ENCODE data around the gene RHOT2.

RHOT2 gene

DNA sequence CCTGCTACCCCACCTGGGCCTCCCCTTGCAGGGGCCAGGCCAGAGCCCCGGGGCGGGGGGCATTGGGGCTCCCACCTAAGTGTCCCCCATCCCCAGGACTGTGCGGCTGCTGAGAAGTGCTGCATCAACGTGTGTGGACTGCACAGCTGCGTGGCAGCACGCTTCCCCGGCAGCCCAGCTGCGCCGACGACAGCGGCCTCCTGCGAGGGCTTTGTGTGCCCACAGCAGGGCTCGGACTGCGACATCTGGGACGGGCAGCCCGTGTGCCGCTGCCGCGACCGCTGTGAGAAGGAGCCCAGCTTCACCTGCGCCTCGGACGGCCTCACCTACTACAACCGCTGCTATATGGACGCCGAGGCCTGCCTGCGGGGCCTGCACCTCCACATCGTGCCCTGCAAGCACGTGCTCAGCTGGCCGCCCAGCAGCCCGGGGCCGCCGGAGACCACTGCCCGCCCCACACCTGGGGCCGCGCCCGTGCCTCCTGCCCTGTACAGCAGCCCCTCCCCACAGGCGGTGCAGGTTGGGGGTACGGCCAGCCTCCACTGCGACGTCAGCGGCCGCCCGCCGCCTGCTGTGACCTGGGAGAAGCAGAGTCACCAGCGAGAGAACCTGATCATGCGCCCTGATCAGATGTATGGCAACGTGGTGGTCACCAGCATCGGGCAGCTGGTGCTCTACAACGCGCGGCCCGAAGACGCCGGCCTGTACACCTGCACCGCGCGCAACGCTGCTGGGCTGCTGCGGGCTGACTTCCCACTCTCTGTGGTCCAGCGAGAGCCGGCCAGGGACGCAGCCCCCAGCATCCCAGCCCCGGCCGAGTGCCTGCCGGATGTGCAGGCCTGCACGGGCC, 35.2 kb upstream of the RHOT2 start:
- in situ Hi-C loops (cut with HindIII; ENCODE audit: low sequenced_read_pairs), result no loop called here

DNA sequence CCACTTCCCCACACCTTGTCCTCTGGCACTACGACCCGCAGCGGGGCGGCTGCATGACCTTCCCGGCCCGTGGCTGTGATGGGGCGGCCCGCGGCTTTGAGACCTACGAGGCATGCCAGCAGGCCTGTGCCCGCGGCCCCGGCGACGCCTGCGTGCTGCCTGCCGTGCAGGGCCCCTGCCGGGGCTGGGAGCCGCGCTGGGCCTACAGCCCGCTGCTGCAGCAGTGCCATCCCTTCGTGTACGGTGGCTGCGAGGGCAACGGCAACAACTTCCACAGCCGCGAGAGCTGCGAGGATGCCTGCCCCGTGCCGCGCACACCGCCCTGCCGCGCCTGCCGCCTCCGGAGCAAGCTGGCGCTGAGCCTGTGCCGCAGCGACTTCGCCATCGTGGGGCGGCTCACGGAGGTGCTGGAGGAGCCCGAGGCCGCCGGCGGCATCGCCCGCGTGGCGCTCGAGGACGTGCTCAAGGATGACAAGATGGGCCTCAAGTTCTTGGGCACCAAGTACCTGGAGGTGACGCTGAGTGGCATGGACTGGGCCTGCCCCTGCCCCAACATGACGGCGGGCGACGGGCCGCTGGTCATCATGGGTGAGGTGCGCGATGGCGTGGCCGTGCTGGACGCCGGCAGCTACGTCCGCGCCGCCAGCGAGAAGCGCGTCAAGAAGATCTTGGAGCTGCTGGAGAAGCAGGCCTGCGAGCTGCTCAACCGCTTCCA, 34.4 kb upstream of the RHOT2 start:
- in situ Hi-C loops (cut with HindIII; ENCODE audit: low sequenced_read_pairs), result no loop called here

GRCh38 chr16:634051-634670, 33.8 kb upstream of the RHOT2 start:
- in situ Hi-C loops (cut with HindIII; ENCODE audit: low sequenced_read_pairs), result no loop called here

GRCh38 chr16:634996-635395, 32.9 kb upstream of the RHOT2 start:
- in situ Hi-C loops (cut with HindIII; ENCODE audit: low sequenced_read_pairs), result no loop called here

- in situ Hi-C loops (cut with HindIII; ENCODE audit: low sequenced_read_pairs), result no loop called here
Observed at GRCh38 chr16:635573-636205, 32.2 kb upstream of the RHOT2 start.

DNA sequence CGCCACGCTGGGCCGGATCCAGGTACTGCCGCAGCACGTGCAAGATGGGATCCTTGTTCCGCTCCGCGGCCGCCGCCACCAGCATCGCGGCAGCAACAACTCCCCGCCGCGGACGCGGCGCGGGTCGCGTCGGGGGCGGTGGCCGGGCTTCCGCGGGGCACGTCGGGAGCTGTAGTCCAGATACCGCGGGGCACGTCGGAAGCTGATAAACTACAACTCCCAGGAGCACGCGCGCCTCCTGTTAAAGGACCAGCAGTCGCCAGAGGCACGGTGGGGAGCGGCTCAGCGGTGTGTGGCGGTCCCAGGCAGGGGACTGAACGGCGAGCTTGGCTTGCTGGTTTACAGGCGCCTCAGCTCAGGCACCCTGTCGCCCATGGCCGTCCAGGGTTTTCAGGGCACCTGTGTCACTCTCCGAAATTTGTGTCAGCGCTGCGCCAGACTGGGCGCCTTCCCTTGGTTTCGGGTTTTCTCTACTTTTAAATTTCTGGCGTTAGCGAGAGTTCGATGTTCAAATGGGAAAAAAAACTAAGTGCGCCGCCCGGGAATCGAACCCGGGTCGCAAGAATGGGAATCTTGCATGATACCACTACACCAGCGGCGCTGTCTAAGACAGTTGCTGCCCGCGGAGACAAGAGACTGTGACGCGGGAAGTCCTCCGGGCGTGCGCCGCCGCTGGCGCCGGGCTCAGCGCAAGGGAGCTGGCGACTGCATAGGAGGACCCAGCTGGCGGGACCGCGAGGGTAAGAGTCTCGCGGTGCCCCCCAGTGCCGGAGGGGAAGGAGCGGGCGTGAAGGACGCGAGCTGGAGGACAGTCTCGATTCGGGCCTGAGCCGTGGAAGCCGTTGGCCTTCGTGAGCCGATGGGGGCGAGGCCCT, 31.5 kb upstream of the RHOT2 start, which contains the start of gene METTL26:
Gene METTL26 (minus strand): TSS at position 100 of the 875 bp plus-strand sequence. CDS start 15 bp downstream, at position 85.
- in situ Hi-C loops (cut with HindIII; ENCODE audit: low sequenced_read_pairs), result no loop called here

GRCh38 chr16:637081-638018, 30.6 kb upstream of the RHOT2 start:
- in situ Hi-C loops (cut with HindIII; ENCODE audit: low sequenced_read_pairs), result no loop called here

DNA sequence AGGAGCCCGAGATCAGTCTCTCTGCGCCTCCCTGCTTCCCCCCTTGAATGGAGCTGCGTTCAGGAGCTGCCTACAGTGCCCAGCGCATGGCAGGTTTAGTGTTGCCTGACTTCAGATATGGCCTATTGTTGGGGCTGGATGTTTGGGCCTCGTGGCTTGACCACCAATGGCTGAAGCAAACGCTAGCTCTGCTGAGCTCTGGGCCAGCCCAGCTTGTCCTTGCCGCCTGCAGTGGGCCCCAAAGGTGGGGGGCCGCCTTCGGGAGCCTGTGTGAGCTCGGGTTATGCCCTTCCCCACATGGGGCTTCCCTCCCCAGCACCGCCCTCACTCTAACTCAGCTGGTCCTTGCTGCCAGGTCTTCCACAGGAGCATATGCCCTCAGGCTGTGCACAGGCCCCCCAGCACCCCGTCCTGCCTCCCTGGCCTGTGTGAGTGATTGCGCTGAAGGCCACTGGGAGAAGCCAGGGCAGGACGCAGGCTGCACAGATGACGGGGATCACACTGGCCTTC, 29.8 kb upstream of the RHOT2 start:
- in situ Hi-C loops (cut with HindIII; ENCODE audit: low sequenced_read_pairs), result no loop called here

DNA sequence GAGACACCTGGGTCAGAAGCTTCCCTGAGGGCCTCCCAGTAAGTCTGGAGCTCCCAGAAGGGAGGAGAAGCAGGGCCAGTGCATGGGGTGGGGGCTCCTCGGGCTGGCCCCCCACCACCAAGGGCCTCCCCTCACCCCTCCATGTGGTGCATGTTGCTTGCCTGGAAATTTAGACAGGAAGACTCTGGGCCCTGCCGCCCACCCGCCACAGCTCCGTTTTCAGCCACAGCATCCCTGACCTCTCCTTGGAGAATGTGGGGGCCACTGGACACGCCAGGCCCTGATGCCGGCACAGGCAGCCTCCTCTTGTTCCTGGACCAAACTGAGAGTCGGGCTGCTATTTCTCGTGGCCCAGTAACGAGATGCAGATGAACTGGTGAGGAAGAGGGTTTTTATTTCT, 29.1 kb upstream of the RHOT2 start:
- in situ Hi-C loops (cut with HindIII; ENCODE audit: low sequenced_read_pairs), result no loop called here

DNA sequence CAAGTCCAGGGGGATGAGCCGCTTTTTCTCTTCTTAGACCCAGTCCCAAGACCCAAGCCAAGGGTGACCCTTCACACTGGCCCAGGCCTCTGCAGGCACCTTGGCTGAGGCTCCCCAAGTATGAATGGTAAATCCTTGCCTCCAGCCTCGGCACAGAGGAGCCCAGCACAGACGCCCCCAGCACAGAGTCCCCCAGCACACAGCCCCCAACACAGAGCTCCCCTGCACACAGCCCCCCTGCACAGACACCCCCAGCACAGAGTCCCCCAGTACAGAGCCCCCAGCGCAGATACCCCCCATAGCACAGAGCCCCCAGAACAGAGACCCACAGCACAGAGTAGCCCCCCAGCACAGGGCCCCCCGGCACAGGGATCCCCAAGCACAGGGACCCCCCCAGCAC, 27.3 kb upstream of the RHOT2 start:
- in situ Hi-C loops (cut with HindIII; ENCODE audit: low sequenced_read_pairs), result no loop called here

- in situ Hi-C loops (cut with HindIII; ENCODE audit: low sequenced_read_pairs), result no loop called here
Observed at GRCh38 chr16:641326-642188, 26.4 kb upstream of the RHOT2 start, which contains the start of gene MCRIP2. TSS of gene MCRIP2 (plus strand) at chr16:641828. CDS start at chr16:641992, 164 bp downstream.

GRCh38 chr16:642189-643049, 25.5 kb upstream of the RHOT2 start:
- in situ Hi-C loops (cut with HindIII; ENCODE audit: low sequenced_read_pairs), result no loop called here

DNA sequence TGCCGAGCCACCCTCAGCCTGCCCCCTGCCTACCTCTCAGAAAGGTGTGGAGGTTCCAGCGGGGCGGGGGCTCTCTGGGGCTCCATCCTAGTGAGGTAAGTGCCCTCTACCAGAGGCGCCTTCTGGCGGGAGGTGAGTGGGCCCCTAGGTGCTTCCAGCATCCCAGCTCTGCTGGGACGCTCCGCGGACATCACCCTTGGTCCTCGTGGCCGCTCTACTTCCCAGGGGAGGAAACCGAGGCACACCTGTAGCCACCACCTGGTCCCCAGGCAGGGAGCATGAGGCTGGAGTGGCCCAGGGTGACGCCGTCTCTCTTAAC, 24.9 kb upstream of the RHOT2 start:
- in situ Hi-C loops (cut with HindIII; ENCODE audit: low sequenced_read_pairs), result no loop called here

GRCh38 chr16:644556-644955, 23.4 kb upstream of the RHOT2 start:
- in situ Hi-C loops (cut with HindIII; ENCODE audit: low sequenced_read_pairs), result no loop called here

- in situ Hi-C loops (cut with HindIII; ENCODE audit: low sequenced_read_pairs), result no loop called here
Observed at GRCh38 chr16:645852-646678, 21.9 kb upstream of the RHOT2 start.

- in situ Hi-C loops (cut with HindIII; ENCODE audit: low sequenced_read_pairs), result no loop called here
Observed at GRCh38 chr16:646679-647172, 21.2 kb upstream of the RHOT2 start.

Data from DLD1 (cell line).